Astrocyte of the hippocampus (primary cell): ENCODE data around the gene MIER2.

ENCODE experiments used
- DNase-seq: peaks from one replicate; pipeline ENCODE4 v3.0.0; 2011; ENCODE audit warnings: low read depth, low spot score

MIER2 gene

DNA sequence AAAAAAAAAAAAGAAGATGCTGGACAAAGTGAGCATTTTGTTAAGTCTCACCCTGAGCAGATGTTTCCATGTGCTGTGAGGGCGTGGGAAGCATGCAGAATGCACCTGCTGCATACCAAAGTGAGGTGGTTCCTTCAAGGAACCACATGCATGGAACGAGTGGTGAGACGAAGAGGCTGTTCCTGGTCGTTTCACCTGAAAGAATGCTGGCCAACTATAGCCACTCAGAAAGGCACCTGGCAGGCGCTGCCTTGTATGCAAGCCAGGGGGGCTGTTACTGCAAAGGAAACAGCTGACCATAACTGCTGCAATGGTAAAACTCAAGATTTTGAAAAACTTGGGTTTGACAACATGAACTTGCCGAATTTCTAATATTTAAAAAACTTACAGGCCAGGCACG, 14.7 kb downstream of the MIER2 start:
- no peak for DNase-seq

DNA sequence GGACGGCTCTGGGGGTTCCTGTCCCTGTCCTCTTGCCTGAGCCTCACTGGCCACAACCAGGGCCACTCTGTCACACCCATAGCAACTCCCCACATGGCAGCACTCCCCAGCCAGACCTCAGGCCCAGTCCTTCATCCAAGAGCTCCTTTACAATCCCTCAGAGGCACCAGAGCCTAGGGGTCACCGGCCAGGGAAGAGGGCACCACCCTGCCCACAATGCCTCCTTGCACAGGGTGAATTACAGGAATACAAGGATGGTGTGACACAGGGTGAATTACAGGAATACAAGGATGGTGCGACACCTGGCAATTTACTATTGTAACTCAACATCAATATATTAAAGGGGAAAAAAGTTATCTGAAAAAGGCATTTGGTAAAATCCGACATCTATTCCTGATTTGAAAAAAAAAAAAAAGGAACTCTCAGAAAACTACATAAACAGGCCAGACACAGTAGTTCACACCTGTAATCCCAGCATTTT, 16.5 kb downstream of the MIER2 start:
- DNase-seq, result no peak

DNA sequence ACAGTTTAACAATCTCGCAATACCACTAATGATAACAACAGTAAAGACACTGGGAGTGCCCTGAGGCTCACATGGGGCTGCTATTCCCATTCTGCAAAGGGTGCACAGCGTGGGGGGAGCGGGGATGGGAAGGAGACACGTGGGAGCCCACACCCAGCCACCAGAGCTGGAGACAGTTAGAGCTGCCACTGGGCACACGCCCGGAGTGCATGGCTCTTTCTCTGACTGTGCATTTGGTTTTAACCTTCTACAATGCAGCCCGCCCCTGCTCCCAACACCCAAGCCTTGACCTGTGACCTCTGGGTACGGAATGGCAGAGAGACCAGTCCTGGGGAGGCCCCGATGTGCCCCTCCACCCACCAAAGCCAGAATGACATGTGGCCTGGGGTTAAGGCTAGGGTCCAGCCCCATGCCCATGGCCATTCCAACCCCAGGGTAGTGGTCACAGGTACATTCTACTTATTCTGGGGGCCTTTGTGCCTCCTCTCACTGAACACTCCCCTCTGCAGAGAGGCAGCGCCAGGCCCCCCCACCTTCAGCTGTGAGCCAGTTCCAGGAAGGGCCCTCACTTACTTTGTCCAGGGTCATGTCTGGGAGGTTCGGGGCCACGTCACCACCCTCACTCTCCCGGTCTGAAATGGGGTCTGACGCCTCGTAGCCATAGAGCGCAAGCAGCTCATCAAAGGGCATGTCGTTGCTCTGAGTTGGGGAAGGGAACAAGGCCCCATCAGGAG, 17.1 kb downstream of the MIER2 start:
- no peak for DNase-seq

DNA sequence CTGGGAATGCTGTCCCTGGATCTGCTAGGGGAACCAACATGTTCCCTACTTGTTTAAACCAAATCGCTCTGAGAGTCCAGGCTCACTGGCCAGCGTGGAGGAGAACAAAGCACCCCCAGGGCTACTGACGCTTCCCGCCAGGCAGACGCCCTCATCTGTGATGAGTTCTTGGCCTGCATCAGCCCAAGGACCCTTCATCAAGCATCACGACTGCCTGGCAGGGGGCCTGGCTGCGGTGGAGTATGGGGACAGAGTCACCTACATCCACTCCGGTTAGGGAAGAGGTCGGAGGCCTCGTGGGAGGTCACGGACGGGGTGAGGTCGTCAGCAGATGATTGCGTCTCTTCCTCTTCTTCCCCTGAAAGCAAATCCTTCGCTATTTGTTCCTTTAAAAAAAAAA, 17.7 kb downstream of the MIER2 start:
- no peak for DNase-seq

DNA sequence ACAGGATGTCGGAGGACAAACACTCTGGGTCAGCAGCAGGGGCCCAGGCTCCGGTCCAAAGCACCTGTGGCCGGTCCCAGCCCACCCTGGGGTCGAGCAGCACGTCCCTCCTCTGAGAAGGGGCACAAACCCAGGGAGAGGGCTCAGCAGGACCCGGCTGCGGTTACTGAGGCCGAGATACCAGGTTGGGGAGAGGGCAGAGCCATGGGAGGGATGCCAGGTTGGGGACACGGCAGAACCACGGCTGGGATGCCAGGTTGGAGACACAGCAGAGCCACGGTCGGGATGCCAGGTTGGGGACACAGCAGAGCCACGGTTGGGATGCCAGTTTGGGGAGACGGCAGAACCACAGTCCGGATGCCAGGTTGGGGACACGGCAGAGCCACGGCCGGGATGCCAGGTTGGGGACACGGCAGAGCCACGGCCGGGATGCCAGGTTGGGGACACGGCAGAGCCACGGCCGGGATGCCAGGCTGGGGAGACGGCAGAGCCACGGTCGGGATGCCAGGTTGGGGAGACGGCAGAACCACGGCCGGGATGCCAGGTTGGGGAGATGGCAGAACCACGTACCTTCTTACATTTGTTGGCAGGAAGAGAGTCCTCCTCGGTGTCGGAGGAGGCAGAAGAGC, 18.5 kb downstream of the MIER2 start:
- no peak for DNase-seq

DNA sequence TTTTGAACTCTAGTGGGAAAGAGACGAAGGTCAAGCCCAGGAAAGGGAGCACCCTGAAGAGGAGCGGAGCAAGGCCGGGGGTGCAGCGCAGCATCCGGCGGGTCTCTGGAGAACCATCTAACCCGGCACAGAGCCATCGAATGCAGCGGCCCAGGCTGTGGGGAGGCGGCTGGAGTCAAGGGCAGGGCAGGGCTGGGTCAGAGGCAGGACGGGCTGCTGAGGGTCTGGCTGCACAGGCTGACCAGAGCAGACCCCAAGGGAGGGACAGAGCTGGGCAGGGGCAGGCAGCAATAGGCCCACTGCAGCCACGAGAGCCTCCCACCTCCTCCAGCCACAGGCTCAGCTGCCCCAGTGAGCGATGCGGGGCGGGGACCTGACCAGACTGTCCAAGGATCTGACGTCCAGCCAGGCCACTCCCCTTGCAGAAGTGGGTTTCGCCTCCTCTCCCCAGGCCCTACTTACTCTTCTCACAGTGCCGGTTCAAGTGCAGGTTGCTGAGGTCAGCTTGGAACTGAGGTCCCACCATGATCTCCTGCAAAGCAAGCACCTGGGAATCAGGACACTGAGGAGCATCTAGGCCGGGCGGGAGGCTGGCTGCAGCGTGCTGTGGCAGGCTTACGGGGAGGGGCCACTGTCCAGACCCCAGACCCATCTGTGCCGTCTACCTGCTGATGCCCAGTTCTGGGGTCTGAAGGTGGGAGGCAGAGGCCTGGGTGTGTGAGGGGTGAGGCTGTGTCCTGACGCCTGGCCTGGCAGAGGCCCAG, 19.2 kb downstream of the MIER2 start:
- DNase-seq, result no peak

DNA sequence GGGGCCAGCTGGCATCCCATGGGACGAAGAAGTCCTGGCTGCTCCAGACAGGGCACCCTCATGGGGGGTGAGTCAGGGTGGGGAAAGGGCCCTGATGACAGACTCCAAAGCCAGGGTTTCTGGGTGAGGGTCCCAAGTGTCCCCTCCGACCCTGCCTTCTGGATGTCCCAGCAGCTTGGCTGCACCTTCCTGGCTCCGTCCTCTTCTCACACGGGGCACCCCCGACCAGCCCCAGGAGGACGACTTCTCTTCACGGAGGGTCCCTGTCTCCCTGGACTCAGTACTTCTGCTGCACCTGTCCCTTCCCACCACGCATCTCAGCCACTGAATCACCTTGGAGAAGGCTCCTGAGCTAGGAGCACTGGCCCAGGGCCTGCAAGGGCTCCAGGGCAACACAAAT, 19.9 kb downstream of the MIER2 start:
- no peak for DNase-seq

DNA sequence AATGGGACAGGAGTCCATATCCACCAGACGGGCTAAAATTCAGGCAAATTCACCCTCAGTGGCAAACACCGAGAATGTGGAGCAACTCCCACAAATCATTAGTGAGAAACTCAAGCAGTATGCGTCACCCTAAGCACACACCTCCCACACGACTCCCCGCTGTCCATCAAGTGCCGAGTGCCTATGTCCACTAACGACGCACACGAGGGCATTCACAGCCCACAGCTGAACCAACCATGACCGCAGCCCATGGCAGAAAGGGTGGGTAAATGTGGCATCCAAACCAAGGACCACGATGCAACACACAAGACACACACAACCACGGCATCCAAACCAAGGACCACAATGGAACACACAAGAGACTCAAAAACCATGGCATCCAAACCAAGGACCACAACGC, 22.0 kb downstream of the MIER2 start:
- no peak for DNase-seq

DNA sequence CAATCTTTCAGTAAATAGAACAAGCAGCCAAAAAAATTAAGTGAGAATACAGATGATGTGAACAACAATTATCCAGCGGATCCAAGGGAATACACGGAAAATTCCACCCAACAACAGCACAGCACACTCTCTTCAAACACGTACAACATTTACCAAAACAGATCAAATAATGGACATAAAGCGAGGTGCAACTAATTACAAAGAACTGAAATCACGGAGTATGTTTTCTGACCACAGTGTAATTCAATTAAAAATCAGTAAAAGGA, 26.2 kb downstream of the MIER2 start:
- no peak for DNase-seq

DNA sequence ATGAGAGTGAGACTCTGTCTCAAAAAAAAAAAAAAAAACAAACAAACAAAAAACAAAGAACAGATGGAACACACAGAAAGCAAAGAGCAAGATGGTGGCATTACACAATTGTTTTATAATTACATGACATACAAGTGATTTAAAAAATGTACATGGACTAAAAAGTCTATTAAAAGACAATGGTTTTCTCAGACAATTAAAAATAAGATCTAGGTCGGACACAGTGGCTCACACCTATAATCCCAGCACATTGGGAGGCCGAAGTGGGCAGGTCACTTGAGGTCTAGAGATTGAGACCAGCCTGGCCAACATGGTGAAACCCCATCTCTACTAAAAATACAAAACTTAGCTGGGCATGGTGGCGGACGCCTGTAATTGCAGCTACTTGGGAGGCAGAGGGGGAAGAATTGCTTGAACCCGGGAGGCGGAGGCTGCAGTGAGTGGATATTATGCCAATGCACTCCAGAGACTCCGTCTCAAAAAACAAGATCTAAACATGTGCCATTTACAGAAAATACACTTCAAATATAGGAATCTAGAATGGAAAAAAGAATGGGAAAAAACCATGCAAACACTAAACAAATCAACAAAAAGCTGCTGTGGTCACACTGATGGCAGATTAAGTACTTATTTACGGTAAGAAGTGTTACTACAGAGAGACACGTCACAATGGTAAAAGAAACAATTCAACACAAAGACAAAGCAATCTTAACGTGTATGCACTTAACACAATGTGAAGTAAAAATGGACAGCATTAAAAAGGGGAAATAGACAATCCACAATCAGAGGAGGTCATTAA, 26.7 kb downstream of the MIER2 start:
- DNase-seq, result no peak

DNA sequence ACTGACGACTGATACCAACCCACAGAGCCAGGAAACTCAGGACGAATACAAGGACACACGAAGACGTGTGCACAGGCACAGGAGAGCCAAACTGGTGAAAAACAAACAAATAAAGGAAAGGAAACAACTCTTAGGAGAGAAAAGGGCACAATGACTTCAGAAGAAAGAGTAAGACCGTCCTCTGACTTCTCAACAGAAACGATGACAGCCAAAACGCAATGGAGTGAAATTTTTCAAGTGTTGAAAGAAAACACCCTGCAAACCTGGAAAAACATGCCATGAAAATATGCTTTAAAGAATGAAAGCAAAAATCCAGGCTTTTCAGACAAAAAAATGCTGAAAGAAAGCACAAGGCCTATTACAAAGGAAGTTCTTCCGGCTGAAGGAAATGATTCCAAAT, 28.8 kb downstream of the MIER2 start:
- DNase-seq, result no peak

DNA sequence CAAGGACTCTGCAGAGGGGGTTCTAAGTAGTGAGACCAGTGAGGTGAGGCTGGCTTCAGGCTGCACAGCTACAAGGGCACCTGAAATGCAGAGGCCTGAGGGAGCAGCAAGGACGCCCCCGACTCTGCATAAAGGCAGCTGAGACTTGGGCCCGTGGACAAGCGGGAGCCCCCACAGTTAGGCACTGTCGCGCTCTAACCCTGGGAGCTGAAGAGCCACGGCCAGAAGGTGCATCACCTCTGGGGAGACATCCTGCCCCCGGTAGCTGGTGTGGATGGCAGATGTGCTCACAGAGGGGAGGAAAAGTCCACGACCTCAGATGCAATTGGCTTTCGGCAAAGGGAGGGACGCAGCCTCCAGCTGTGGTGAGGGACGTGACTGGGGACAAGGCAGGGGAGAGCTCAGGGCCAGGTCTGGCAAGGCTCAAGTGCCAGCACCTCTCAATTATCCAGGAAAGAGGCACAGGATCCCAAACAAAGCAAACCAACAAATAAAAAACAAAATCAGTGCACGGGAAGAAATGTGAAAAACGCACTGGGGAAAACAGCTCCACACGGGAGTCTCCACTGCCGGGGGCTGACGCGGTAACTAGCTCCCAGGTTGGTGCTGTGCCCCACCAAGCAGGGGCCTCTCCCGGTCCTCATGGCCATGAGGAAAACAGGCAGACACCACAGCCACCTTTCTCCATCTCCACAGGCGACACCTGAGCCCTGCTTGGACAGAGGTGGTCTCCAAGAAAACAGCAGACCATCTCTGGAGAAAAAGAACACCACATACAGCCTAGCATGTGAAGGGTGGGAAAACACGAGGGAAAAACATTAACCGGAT, 30.4 kb downstream of the MIER2 start:
- DNase-seq, result no peak

DNA sequence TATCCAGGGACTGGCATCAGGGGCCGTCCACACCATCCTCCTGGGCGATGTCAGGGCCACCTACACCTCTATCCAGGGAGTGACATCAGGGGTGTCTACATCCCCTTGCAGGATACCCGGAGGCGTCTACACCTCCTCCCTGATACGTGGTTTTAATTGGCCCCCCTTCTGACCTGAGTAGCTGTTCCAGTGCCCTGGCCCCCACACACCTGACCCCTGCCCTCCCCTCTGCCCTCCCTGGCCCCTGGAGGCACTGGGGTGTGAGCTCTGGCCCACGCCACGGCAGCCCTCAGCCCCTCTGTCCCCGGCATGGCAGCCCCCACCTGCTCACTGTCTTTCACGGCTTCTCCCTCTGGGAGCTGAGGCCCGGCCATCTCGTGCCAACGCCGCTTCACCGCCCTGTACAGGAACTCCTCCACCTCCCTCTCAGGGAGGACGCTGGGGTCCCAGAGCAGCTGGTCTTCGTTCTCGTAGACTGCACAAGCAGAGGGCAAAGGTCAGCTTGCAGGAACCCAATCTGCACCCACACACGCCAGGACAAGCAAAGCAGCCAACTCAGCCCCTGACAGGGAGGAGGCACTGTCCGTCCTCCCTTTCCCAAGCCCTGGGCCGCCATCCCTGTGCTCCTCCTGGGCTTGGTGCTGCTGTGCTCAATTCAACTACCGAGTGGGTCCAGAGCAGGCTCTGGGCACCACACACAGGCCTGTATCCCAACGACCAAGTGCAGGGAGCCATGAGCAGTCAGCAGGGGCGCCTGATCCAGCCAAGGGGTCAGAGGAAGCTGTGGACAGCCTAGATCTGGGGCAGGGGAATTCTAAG, 31.2 kb downstream of the MIER2 start:
- DNase-seq, result no peak

DNA sequence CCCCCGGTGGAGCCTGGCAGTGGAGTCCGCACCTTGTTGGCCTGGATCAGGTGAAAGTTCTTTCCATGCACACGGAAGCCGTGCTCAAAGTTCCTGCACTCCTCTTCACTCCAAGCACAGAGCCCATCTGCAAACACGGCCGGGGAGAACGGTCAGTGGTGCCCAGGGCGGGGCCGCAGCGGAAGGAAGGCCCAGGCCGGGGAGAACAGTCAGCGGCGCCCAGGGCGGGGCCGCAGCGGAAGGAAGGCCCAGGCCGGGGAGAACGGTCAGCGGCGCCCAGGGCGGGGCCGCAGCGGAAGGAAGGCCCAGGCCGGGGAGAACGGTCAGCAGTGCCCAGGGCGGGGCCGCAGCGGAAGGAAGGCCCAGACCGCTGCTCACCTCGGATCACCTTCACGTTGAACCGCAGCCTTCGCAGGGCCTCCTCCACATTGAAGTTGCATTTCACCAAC, 32.8 kb downstream of the MIER2 start:
- no peak for DNase-seq

DNA sequence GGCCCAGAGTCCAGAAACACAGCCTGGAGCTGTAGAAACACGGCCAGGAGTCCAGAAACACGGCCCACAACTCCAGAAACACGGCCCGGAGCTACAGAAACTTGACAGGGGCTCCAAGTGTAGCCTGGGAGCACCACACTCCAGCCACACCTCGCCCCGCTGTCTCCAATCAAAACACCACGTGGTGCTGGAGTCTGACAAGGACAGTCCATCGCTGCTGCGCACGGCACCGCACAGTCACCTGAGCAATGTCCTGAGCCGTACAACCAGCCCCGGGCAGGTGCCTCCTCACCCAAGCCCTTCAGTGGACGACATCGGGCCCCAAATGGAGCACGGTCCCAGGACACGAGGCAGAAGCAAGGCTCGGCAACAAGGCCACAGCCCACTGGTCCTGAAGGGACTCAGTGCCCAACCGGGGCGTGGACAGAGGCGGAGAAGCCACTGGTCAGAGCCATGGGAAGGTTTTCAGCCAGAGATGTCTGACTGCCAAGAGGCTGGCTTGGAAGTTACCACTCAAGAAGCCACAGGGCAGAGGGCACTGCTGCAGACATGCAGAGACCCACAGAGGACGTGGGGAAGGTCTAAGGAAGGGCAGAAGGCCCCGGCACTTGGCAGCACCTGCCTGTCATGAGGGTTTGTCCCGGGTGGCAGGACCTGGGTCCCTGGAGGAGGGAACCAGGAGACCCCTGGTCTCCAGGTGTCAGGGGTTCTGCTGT, 33.7 kb downstream of the MIER2 start:
- DNase-seq, result no peak

DNA sequence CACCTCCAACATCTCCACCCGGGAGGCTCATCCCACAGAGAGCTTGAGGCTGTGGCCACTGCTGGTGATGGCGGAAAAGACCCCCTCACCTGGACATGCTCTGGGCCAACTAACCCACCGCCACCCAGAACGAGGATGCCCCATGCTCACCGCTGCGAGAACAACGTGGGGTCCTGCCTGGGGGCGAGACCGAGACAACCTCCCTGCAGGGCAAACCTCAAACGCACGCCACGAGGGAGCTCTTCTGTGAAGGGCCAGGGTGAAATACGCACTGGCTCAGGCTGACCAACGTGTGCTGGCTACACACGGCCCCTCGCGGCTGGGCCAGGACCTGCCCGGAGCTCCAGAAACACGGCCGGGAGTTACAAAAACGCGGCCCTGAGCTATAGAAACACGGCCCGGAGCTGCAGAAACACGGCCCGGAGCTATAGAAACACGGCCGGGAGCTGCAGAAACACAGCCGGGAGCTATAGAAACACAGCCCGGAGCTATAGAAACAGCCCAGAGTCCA, 34.4 kb downstream of the MIER2 start:
- peak; percentile 83 for DNase-seq

DNA sequence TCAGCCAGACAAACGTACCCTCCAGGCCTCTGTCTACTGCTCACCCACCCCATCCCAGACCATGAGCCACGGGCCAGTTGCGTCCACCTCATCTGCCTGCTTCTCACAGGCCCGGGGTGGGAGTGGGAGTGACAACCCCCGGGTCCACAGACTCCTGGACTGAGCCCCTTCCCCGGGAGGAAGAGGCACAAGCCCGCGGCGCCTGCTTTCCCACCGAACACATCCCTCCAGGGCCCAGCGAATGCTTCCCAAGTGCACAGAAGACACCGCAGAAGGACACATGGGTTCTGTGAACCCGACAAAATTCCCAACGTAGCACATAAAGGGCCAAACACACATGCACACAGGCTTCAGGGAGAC, 35.4 kb downstream of the MIER2 start:
- no peak for DNase-seq

DNA sequence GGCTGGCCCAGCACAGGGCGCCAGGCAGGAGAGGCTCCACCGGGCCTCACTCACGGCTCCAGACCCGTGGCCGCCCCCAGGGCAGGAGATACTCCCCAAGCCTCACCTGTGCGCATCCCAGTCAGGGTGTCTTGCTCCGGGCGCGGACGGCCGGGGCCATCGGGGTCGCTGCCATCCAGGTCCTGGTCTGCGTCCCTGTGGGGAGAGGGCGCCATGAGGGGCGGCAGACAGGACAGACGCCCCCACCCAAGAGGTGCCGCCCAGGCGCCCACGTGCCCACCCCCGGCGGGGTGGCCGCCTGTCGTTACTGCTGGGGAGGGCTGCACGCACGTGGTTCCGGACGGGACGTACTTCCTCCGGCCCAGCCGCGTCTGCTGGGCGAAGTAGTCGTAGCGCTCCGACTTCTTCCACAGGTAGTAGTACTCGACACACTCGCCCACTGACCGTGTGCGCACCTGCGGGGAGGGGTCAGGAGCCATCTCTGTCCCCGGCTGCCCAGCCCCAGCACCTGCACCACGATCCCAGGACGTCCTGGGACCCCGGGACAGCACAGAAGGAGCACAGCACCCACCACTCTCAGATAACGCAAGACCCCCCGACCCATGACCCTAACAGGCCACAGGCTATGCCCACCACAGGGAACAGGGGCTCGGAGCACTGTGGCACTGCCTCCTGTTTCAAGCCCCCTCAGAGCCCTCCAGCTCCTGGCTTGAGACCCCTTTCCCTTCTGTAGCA, 36.0 kb downstream of the MIER2 start:
- DNase-seq, result no peak
